B cell (primary cell): ENCODE data around the gene OCSTAMP. TPM values are rescaled to one million over a fixed set of nuclear protein-coding genes. Genes with fewer than 3 reads are reported as not detected.

Experiments
- ATAC-seq: fragments of 200-7000 bp; cut with Tn5 transposase; one replicate; pipeline ENCODE4 v1.10.0; 2021; ENCODE audit warnings: low read depth, mild to moderate bottlenecking, moderate number of reproducible peaks, moderate library complexity
- CTCF ChIA-PET: fragments of 350-600 bp; sonication (Branson Sonifier 250); formaldehyde crosslinking; loops from one replicate; lab custom pipeline; 2021; ENCODE audit warnings: antibody characterized with exemption, inconsistent platforms; lab: Charles Lee
- POLR2A ChIA-PET: fragments of 350-600 bp; sonication (Branson Sonifier 250); formaldehyde crosslinking; loops from one replicate; lab custom pipeline; 2021; ENCODE audit warnings: antibody characterized with exemption; lab: Charles Lee
- DNase-seq: peaks from one replicate; pipeline ENCODE4 v3.0.0; 2013
- H2AFZ ChIP-seq: 2 replicates; pipeline ENCODE4 v1.6.1; 2012; ENCODE audit warnings: mild to moderate bottlenecking, low read depth, low read length; ENCODE audit not compliant: insufficient read depth, poor library complexity, severe bottlenecking
- H3K27ac ChIP-seq, 2 donors: 1 replicate in 1 of 2; 2 replicates in 1 of 2; pipeline ENCODE4 v1.5.1; 2012 to 2013; ENCODE audit warnings: low read length in 2 of 2, mild to moderate bottlenecking in 2 of 2, moderate library complexity in 1 of 2
- H3K27me3 ChIP-seq, 4 experiments: fragments of 200-600 bp in 1 of 4; sonication (generic) in 1 of 4; replicated peaks in 1 of 4; 1 replicate in 2 of 4; 2 replicates in 2 of 4; pipeline versions ENCODE4 v1.6.1 to v1.7.0; 2013 to 2016; ENCODE audit warnings: low read length in 3 of 4, mild to moderate bottlenecking in 2 of 4, mixed read lengths in 1 of 4, moderate library complexity in 1 of 4; ENCODE audit not compliant: insufficient read depth in 4 of 4, control insufficient read depth in 3 of 4; ENCODE audit errors: control extremely low read depth in 1 of 4
- H3K36me3 ChIP-seq, 2 experiments: replicated peaks in 1 of 2; 1 replicate in 1 of 2; 2 replicates in 1 of 2; pipeline versions ENCODE4 v1.6.1 to v1.7.1; 2013; ENCODE audit warnings: low read length in 1 of 2; ENCODE audit not compliant: insufficient read depth in 2 of 2, control insufficient read depth in 1 of 2; ENCODE audit errors: control extremely low read depth in 1 of 2, extremely low read depth in 1 of 2
- H3K4me1 ChIP-seq, 2 donors: fragments of 200-600 bp in 1 of 2; sonication (generic) in 1 of 2; 1 replicate in 1 of 2; 2 replicates in 1 of 2; pipeline versions ENCODE4 v1.5.1 to v1.6.1; 2013 to 2017; ENCODE audit warnings: low read length in 2 of 2; ENCODE audit not compliant: control insufficient read depth in 2 of 2, insufficient read depth in 2 of 2
- H3K4me2 ChIP-seq: replicated peaks from 2 replicates; pipeline ENCODE3; 2012; ENCODE audit warnings: mild to moderate bottlenecking, low read depth, low read length; ENCODE audit not compliant: poor library complexity, severe bottlenecking
- H3K4me3 ChIP-seq, 5 experiments: fragments of 200-600 bp in 1 of 5; sonication (generic) in 1 of 5; 1 replicate in 3 of 5; 2 replicates in 2 of 5; pipeline versions ENCODE4 v1.5.1 to v1.7.0; 2011 to 2016; ENCODE audit warnings: low read length in 4 of 5, mild to moderate bottlenecking in 4 of 5, low read depth in 2 of 5, control low read depth in 1 of 5, moderate library complexity in 1 of 5; ENCODE audit not compliant: insufficient read depth in 1 of 5; ENCODE audit errors: control extremely low read depth in 1 of 5, extremely low read depth in 1 of 5
- H3K79me2 ChIP-seq: fragments of 200-600 bp; sonication (generic); one replicate; pipeline ENCODE4 v1.6.0; 2016; ENCODE audit warnings: low read length; ENCODE audit not compliant: control insufficient read depth, insufficient read depth
- H3K9ac ChIP-seq: fragments of 200-600 bp; sonication (generic); 2 replicates; pipeline ENCODE4 v1.6.1; 2017; ENCODE audit warnings: mild to moderate bottlenecking, low read length, moderate library complexity
- H3K9me3 ChIP-seq, 3 donors: one replicate each; pipeline versions ENCODE4 v1.6.1 to v1.7.1; 2013; ENCODE audit warnings: low read length in 2 of 3; ENCODE audit not compliant: control insufficient read depth in 2 of 3, insufficient read depth in 1 of 3; ENCODE audit errors: control extremely low read depth in 1 of 3
- H4K20me1 ChIP-seq: 2 replicates; pipeline ENCODE4 v1.6.0; 2012; ENCODE audit warnings: mild to moderate bottlenecking, low read length; ENCODE audit not compliant: insufficient read depth, control insufficient read depth, poor library complexity, severe bottlenecking
- H3K27ac Mint-ChIP-seq: one replicate; pipeline ENCODE4 v1.8.0; 2021; ENCODE audit warnings: mixed read lengths
- H3K27me3 Mint-ChIP-seq: one replicate; pipeline ENCODE4 v1.8.0; 2021; ENCODE audit warnings: mixed read lengths
- H3K4me1 Mint-ChIP-seq: one replicate; pipeline ENCODE4 v1.8.0; 2021; ENCODE audit warnings: mixed read lengths
- H3K4me3 Mint-ChIP-seq: one replicate; pipeline ENCODE4 v1.8.0; 2021; ENCODE audit warnings: mixed read lengths
- H3K9me3 Mint-ChIP-seq: one replicate; pipeline ENCODE4 v1.8.0; 2022; ENCODE audit warnings: mixed read lengths; ENCODE audit not compliant: insufficient read depth
- CTCF ChIP-seq: fragments of 200-600 bp; IDR thresholded peaks from one replicate; pipeline ENCODE4 v1.8.0; 2022; ENCODE audit warnings: antibody characterized with exemption, mild to moderate bottlenecking
- EZH2 ChIP-seq: IDR thresholded peaks from 2 replicates; pipeline ENCODE4 v1.6.1; 2012; ENCODE audit warnings: borderline replicate concordance, low read depth, mild to moderate bottlenecking, moderate library complexity, low read length; ENCODE audit not compliant: insufficient read depth, poor library complexity, severe bottlenecking
- WGBS: methylation state at CpG from one replicate; pipeline ENCODE4 v1.1.5; 2013; ENCODE audit warnings: missing lambda C conversion rate; ENCODE audit not compliant: insufficient coverage; 5-methylcytosine and 5-hydroxymethylcytosine counted together
- intact Hi-C: fragments of 100-400 bp; cut with micrococcal nuclease; formaldehyde crosslinking; loops from one replicate; pipeline ENCODE4 v1.10.0; 2022
- polyA plus RNA-seq: library from polyadenylated mRNA; depleted of rRNA; stranded (reverse); fragments of >200 nt; gene quantifications from 2 replicates; pipeline ENCODE4 v1.2.3, GENCODE V29; 2012
- total RNA-seq, 2 donors: library from RNA; stranded (reverse); fragments of 120-200 nt in 1 of 2; gene quantifications; 1 replicate in 1 of 2; 2 replicates in 1 of 2; pipeline versions ENCODE4 v1.2.3 to v1.2.4, GENCODE V29; 2013 to 2022

OCSTAMP gene
- total and polyA plus RNA-seq, 2 donors (not counting 1 experiment from before 2014, with no cell fraction given), result not detected

GRCh38 chr20:46576774-46577395, 26.4 kb upstream of the OCSTAMP start:
- Histone ChIP-seq H3K4me2 (no peak overlapping the region), H3K36me3 (no peaks in the 10 kb centered on the region), H4K20me1 (no peaks in the 10 kb centered on the region), H3K27me3 (peaks cover 0 to 19% (median 1%) of the 10 kb centered on the region in 4 experiments), H3K27ac (no peak overlapping the region), H3K9me3 (peaks cover 0 to 4% (median 0%) of the 10 kb centered on the region in 3 donors), H2AFZ (no peak overlapping the region), H3K79me2 (no peaks in the 10 kb centered on the region), H3K9ac (no peak overlapping the region), H3K4me3 (no peak overlapping the region), H3K4me1 (peaks cover 0 to 10% of the 10 kb centered on the region in 2 donors)
- no peak for TF ChIP-seq EZH2
- TF ChIP-seq CTCF, result no peak
- Mint-ChIP-seq H3K9me3 (no peaks in the 10 kb centered on the region), H3K4me1 (peaks cover 7% of the 10 kb centered on the region), H3K27ac (no peak overlapping the region), H3K4me3 (no peak overlapping the region), H3K27me3 (peaks cover 20% of the 10 kb centered on the region)
- 72% methylated on average over 5 of the region's 6 CpGs for WGBS
- ChIA-PET POLR2A (no interaction called here), CTCF (no interaction called here)
- no peak for DNase-seq
- intact Hi-C loops, result no loop called here
- no peak for ATAC-seq

- Mint-ChIP-seq H3K4me3 (no peak overlapping the region), H3K27me3 (peaks cover 18% of the 10 kb centered on the region), H3K4me1 (peaks cover 7% of the 10 kb centered on the region), H3K9me3 (no peaks in the 10 kb centered on the region), H3K27ac (no peak overlapping the region)
- no peak overlapping the region for H3K4me2 ChIP-seq
- ChIA-PET CTCF (no interaction called here), POLR2A (no interaction called here)
- no peak overlapping the region for H2AFZ ChIP-seq
- H3K79me2 ChIP-seq, result no peaks in the 10 kb centered on the region
- H3K27me3 ChIP-seq, result peaks cover 0 to 16% (median 1%) of the 10 kb centered on the region in 4 experiments
- no peak overlapping the region for H3K27ac ChIP-seq
- peaks cover 0 to 10% of the 10 kb centered on the region in 2 donors for H3K4me1 ChIP-seq
- ATAC-seq (no peak), DNase-seq (no peak)
- H3K9ac ChIP-seq, result no peak overlapping the region
- no peaks in the 10 kb centered on the region for H4K20me1 ChIP-seq
- H3K36me3 ChIP-seq, result no peaks in the 10 kb centered on the region
- intact Hi-C loops, result no loop called here
- 8% methylated on average over 8 of the region's 9 CpGs for WGBS
- no peak overlapping the region for H3K4me3 ChIP-seq
- H3K9me3 ChIP-seq, result peaks cover 0 to 4% (median 0%) of the 10 kb centered on the region in 3 donors
- TF ChIP-seq EZH2, result no peak
- no peak for TF ChIP-seq CTCF
Observed at GRCh38 chr20:46575937-46576461, 25.5 kb upstream of the OCSTAMP start.
